ENCODE data around the gene HSD11B1.

- TF ChIP-seq, protein P1, sequence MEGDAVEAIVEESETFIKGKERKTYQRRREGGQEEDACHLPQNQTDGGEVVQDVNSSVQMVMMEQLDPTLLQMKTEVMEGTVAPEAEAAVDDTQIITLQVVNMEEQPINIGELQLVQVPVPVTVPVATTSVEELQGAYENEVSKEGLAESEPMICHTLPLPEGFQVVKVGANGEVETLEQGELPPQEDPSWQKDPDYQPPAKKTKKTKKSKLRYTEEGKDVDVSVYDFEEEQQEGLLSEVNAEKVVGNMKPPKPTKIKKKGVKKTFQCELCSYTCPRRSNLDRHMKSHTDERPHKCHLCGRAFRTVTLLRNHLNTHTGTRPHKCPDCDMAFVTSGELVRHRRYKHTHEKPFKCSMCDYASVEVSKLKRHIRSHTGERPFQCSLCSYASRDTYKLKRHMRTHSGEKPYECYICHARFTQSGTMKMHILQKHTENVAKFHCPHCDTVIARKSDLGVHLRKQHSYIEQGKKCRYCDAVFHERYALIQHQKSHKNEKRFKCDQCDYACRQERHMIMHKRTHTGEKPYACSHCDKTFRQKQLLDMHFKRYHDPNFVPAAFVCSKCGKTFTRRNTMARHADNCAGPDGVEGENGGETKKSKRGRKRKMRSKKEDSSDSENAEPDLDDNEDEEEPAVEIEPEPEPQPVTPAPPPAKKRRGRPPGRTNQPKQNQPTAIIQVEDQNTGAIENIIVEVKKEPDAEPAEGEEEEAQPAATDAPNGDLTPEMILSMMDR (IDR thresholded peaks at IDR 0.05; ENCODE audit: low read depth, low read length) = no peak
- TF ChIP-seq POLR2A (IDR thresholded peaks at IDR 0.05; ENCODE audit: extremely low read depth, insufficient read length) = no peak
- no peak for TF ChIP-seq MYC (IDR thresholded peaks at IDR 0.05; ENCODE audit: low read depth, low read length)
Observed at GRCh38 chr1:209696673-209697072, 8.0 kb upstream of the HSD11B1 start.

Measured in NB4 (cell line).